Ishikawa (cell line): Measurements from ENCODE around the gene BAIAP3.

Source experiments
- CEBPB ChIP-seq: IDR thresholded peaks from 2 replicates; pipeline ENCODE4 v1.6.1; 2012
- CREB1 ChIP-seq: IDR thresholded peaks from 2 replicates; pipeline ENCODE4 v1.6.1; 2012; ENCODE audit warnings: low read depth
- EGR1 ChIP-seq: IDR thresholded peaks from 2 replicates; pipeline ENCODE4 v1.6.1; 2012
- EP300 ChIP-seq: IDR thresholded peaks from 2 replicates; pipeline ENCODE4 v1.6.1; 2012; ENCODE audit warnings: borderline replicate concordance
- FOXM1 ChIP-seq: IDR thresholded peaks from 2 replicates; pipeline ENCODE4 v1.6.1; 2012; ENCODE audit warnings: low read depth, borderline replicate concordance
- MAX ChIP-seq: IDR thresholded peaks from 2 replicates; pipeline ENCODE4 v1.6.1; 2012
- NFIC ChIP-seq: IDR thresholded peaks from 2 replicates; pipeline ENCODE4 v1.6.1; 2012
- RAD21 ChIP-seq: IDR thresholded peaks from 2 replicates; pipeline ENCODE4 v1.6.1; 2012; ENCODE audit warnings: low read depth
- REST ChIP-seq: IDR thresholded peaks from 2 replicates; pipeline ENCODE4 v1.6.1; 2012; ENCODE audit warnings: low read depth, mild to moderate bottlenecking
- TAF1 ChIP-seq: IDR thresholded peaks from 2 replicates; pipeline ENCODE4 v1.6.1; 2012; ENCODE audit warnings: low read depth, mild to moderate bottlenecking
- TCF12 ChIP-seq: IDR thresholded peaks from 2 replicates; pipeline ENCODE4 v1.6.1; 2012; ENCODE audit warnings: low read depth
- TEAD4 ChIP-seq: IDR thresholded peaks from 2 replicates; pipeline ENCODE4 v1.6.1; 2012
- USF1 ChIP-seq: IDR thresholded peaks from 2 replicates; pipeline ENCODE4 v1.6.1; 2012
- YY1 ChIP-seq: IDR thresholded peaks from 2 replicates; pipeline ENCODE4 v1.6.1; 2012; ENCODE audit warnings: low read depth
- ZBTB7A ChIP-seq: IDR thresholded peaks from 2 replicates; pipeline ENCODE4 v1.6.1; 2012; ENCODE audit warnings: low read depth

The BAIAP3 gene

GRCh38 chr16:1310832-1311200, 22.6 kb upstream of the BAIAP3 start:
- TF ChIP-seq TEAD4 (no peak), CREB1 (no peak), TCF12 (no peak), CEBPB (no peak), NFIC (no peak), REST (no peak), MAX (no peak), USF1 (no peak), EP300 (no peak), TAF1 (no peak)

- TF ChIP-seq YY1 = no peak
- TF ChIP-seq MAX = no peak
- no peak for TF ChIP-seq TCF12
- TF ChIP-seq ZBTB7A = no peak
- no peak for TF ChIP-seq EP300
- TF ChIP-seq FOXM1 = no peak
- no peak for TF ChIP-seq USF1
- no peak for TF ChIP-seq NFIC
- no peak for TF ChIP-seq REST
- TF ChIP-seq TAF1 = no peak
- no peak for TF ChIP-seq CREB1
- no peak for TF ChIP-seq EGR1
- TF ChIP-seq TEAD4 = no peak
- no peak for TF ChIP-seq RAD21
- no peak for TF ChIP-seq CEBPB
Measured at GRCh38 chr16:1311212-1311737, 22.2 kb upstream of the BAIAP3 start.

GRCh38 chr16:1311738-1312466, 21.5 kb upstream of the BAIAP3 start:
- TF ChIP-seq TCF12 (no peak), ZBTB7A (no peak), EGR1 (no peak), RAD21 (no peak), YY1 (no peak), CREB1 (no peak), NFIC (no peak), FOXM1 (no peak), TAF1 (no peak), CEBPB (no peak), TEAD4 (no peak), REST (no peak)

GRCh38 chr16:1312467-1312816, 21.0 kb upstream of the BAIAP3 start:
- TF ChIP-seq USF1 = no peak

- TF ChIP-seq YY1 = no peak
- TF ChIP-seq EP300 = no peak
- no peak for TF ChIP-seq FOXM1
- no peak for TF ChIP-seq CREB1
- no peak for TF ChIP-seq REST
- no peak for TF ChIP-seq USF1
- no peak for TF ChIP-seq TEAD4
- no peak for TF ChIP-seq EGR1
- TF ChIP-seq ZBTB7A = no peak
- TF ChIP-seq CEBPB = no peak
- no peak for TF ChIP-seq MAX
- TF ChIP-seq RAD21 = no peak
- TF ChIP-seq TAF1 = no peak
- no peak for TF ChIP-seq TCF12
- TF ChIP-seq NFIC = no peak
Measured at GRCh38 chr16:1312903-1313302, 20.5 kb upstream of the BAIAP3 start.
